ENCODE measurements around the gene SLC5A2.
"Not testable (repeated sequence)": the region's sequence is repeated elsewhere in the genome, so short reads cannot be mapped to it uniquely, and the experiment has no call there.

Gene SLC5A2

DNA sequence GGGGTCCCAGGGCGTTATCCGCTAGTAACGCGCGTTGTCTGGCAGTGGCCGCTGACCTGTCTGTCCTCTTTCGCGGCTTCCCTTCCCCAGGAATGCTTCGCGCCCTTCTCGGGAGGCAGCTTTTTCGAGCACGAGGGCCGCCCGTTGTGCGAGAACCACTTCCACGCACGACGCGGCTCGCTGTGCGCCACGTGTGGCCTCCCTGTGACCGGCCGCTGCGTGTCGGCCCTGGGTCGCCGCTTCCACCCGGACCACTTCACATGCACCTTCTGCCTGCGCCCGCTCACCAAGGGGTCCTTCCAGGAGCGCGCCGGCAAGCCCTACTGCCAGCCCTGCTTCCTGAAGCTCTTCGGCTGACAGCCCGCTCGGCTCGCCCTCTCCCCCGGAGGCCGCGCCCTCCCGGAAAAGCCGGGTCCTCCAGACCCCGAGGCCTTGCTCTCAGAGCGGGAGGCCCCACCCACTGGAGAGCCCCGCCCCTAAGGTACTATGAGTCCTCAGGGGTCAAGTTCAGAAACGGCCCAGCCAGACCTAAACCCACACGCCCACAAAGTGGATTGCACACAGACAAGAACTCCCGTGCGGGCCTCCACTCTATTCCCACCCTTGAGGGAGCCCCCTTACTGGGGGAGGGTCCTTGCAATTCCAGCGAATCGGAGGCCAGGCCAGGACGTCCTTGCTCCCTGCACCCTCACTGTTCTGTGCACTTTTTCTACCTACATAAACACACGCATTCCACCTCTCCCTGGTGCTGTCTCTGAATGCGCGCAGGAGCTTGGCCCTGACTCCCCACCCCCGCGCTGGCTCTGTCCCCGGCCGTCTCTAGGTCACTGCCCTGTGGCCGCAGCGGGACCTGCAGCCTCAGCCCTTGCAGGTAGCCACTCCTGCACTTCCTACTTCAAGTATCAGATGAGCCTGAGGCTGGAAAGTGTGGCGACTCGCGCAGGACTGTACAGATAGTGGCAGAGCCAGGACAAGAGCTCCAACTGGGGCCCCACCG lies 5.4 kb upstream of the SLC5A2 start:
- DNase-seq, result no peak

DNA sequence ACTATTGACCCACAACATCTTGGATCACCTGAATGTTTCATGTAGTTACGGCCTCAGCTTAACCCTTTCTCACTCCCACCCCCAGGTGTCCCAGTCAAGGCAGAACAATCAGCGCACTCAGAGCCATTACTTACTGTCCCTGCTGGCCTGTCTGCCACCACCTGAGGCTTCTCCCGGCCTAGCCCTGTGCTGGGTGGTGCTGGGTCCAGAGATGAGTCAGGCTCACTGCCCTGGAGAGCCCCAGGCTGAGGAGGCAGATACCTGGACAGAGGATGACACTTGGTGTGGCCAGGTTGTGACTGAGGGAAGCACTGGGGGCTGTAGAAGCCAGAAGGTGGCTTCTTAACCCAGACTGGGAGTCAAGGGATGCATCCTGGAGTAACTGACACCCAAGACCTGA lies 4.0 kb upstream of the SLC5A2 start:
- no peak for DNase-seq

DNA sequence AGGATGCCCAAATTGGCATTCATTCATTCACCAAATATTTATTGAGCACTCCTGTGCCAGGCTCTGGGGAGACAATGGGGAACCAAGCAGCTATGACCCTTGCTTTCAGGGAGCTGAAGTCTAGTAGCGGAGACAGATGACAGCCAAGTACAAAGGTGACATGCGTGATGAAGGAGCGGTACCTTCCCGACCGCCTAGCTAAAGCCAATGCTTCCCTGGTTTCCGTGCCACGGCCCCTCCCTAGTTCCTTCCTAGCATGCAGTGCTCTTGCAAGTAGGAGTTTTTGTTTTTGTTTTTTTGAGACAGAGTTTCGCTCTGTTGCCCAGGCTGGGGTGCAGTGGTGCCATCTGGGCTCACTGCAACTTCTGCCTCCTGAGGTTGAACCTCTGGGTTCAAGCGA lies 3.2 kb upstream of the SLC5A2 start:
- DNase-seq, result no peak

DNA sequence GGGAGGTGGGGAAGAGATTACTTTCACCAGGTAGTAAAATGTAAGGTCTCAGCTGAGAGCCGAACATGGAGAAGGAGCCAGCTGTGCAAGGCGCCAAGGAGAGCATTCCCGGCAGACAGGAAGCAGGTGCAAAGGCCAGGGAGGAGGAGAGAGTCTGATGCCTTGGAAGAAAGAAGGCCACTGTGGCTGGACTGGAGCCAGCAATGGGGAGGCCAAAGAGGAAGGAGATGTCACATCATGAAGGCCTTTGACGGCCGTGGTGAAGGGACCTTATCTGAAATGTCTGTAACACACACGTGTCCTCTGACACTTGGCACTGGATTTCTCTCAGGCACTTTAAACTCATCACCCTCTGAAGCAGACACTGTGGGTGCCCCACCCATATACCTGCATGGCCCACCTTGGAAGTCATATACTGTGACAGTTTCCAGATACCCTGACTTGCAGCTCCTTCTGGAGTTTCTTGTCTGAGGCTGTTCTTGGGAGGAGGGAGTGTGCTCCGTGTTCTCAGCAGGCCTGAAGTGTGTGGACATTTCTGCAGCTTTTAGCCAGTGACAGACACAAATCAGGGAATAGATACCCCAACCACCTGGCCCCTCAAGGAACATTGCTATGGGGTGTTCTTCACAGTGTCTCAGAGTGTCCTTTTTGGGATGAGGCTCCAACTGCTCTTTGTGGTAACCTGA lies 1.9 kb upstream of the SLC5A2 start:
- DNase-seq, result no peak

DNA sequence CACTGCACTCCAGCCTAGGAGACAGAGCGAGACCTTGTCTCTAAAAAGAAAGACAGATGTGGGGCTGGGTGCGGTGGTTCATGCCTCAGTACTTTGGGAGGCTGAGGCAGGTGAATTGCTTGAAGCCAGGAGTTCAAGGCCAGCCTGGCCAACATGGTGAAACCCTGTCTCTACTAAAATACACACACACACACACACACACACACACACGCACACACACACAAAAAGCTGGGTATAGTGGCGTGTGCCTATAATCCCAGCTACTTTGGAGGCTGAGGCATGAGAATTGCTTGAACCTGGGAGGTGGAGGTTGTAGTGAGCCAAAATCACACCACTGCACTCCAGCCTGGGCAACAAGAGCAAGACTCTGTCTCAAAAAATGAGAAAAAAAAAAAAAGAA lies 1.1 kb downstream of the SLC5A2 start:
- DNase-seq, result not testable (repeated sequence)

DNA sequence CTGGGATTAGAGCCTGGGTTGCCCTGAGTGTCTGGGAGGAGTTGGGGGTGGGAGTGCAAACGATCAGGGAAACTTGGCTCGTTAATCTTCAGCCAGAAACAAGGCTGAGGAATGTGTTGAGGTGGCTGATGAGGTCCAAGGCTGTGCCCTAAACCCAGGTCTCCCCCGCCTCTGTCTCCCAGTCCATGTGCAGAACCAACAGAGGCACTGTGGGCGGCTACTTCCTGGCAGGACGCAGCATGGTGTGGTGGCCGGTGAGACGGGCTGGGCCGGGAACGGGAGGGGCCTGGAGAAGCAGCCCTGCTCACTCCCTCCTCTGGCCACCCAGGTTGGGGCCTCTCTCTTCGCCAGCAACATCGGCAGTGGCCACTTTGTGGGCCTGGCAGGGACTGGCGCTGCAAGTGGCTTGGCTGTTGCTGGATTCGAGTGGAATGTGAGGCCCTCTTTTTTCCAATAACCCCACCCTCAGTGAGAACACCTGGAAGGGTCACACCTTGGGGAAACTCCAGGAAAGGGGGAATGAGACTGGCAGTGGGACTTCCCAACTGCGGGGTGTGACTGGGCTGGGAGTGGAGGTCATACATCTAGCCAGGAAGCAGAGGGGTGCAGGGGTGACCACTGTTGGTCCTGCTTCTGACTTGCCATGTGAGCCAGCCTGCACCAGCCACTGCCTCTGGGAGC lies 1.7 kb downstream of the SLC5A2 start:
- DNase-seq, result no peak

DNA sequence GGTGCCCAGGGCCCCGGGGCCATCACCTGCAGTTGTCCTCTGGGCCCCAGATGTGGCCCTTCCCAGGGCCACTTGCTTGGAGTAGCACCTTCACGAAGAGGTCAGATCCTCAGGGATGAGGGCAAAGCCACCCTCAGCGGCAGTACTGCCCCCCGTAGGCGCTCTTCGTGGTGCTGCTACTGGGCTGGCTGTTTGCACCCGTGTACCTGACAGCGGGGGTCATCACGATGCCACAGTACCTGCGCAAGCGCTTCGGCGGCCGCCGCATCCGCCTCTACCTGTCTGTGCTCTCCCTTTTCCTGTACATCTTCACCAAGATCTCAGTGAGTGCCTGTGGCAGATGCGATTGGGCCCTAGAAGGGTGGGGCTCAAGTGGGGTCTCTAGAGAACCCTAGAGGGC lies 2.6 kb downstream of the SLC5A2 start:
- DNase-seq, result no peak

DNA sequence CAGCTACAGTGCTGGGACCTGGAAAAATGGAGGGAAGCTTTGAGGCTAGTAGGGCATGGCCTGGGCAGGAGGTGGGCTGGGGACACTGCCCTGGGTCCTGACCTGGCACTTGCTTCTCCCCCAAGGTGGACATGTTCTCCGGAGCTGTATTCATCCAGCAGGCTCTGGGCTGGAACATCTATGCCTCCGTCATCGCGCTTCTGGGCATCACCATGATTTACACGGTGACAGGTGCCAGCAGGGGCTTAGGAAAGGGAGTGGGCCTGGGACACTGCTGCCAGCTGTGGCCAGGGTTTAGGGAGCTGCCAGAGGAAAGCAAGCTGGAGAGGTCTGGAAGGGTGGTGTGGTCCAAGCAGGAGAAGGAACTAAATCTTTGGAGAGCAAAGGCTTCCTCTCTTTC lies 3.1 kb downstream of the SLC5A2 start:
- DNase-seq, result no peak

DNA sequence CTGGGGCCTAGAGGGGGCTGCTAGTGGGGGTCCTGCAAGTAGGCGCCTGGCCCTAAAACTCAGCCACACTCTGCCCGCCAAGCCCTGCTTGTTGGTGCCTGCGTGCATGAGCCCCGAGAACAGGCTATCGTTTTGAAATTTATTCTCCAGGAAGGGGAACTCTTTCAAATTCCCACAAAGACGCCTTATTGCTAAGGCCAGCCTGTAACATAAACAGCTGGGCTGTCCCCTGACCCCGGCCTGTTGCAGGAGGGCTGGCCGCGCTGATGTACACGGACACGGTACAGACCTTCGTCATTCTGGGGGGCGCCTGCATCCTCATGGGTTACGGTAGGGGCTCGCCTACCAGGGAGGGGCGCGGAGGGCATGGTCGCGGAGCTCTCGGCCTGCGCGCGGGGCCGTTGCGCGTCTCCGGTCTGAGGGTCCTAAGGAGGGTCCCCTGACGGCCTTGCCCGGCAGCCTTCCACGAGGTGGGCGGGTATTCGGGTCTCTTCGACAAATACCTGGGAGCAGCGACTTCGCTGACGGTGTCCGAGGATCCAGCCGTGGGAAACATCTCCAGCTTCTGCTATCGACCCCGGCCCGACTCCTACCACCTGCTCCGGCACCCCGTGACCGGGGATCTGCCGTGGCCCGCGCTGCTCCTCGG lies 4.3 kb downstream of the SLC5A2 start:
- DNase-seq, result no peak

DNA sequence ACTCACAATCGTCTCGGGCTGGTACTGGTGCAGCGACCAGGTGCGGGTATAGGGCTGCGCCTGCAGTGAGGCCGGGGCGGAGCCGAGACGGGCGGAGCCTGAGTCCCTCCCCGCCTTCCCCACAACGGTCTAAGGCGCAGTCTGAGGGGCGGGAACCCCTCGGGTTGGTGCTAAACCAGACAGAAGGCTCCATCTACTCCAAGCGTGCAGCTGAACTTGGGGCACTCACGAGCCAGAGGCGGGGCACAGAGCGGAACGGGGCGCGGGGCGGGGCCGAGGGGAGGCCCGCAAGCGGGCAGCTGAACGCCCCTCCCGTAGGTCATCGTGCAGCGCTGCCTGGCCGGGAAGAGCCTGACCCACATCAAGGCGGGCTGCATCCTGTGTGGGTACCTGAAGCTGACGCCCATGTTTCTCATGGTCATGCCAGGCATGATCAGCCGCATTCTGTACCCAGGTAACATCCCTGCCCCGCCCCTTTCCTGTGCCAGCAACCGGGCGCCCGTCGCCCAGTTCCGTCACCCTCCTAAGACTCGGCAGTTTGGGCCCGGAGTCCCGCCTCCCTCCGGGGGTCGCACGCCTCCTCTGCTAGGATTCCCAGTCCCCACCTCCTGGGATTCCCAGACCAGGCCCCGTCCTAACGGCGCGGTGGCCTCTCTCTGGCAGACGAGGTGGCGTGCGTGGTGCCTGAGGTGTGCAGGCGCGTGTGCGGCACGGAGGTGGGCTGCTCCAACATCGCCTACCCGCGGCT lies 5.0 kb downstream of the SLC5A2 start:
- DNase-seq, result peak; percentile 86

DNA sequence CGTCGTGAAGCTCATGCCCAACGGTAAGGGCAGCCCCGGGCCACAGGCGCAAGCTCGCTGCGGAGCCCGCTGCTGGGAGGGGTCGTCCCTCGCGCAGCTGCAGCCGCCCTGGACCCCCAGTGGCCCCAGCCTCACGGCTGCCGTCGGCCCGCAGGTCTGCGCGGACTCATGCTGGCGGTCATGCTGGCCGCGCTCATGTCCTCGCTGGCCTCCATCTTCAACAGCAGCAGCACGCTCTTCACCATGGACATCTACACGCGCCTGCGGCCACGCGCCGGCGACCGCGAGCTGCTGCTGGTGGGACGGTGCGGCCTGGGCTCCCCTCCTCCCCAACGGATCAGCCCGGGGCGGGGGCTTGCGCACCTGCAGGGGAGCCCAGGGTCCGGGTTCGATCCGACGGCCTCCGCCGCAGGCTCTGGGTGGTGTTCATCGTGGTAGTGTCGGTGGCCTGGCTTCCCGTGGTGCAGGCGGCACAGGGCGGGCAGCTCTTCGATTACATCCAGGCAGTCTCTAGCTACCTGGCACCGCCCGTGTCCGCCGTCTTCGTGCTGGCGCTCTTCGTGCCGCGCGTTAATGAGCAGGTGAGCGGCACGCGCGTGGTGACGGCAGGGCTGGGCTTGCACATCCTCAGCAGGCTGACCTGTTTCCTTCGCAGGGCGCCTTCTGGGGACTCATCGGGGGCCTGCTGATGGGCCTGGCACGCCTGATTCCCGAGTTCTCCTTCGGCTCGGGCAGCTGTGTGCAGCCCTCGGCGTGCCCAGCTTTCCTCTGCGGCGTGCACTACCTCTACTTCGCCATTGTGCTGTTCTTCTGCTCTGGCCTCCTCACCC lies 5.8 kb downstream of the SLC5A2 start:
- no peak for DNase-seq

DNA sequence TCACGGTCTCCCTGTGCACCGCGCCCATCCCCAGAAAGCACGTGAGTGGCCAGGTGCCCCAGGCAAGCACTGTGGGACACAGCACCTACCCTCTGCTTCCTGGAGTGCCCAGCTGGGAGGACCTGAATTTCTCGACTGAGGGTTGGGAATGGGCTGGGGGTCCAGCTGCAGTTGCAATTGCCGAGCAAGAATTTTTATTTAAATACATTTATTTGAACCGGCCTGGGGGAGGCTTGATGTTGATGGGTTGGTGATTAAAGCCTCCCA lies 6.3 kb downstream of the SLC5A2 start:
- no peak for DNase-seq

DNA sequence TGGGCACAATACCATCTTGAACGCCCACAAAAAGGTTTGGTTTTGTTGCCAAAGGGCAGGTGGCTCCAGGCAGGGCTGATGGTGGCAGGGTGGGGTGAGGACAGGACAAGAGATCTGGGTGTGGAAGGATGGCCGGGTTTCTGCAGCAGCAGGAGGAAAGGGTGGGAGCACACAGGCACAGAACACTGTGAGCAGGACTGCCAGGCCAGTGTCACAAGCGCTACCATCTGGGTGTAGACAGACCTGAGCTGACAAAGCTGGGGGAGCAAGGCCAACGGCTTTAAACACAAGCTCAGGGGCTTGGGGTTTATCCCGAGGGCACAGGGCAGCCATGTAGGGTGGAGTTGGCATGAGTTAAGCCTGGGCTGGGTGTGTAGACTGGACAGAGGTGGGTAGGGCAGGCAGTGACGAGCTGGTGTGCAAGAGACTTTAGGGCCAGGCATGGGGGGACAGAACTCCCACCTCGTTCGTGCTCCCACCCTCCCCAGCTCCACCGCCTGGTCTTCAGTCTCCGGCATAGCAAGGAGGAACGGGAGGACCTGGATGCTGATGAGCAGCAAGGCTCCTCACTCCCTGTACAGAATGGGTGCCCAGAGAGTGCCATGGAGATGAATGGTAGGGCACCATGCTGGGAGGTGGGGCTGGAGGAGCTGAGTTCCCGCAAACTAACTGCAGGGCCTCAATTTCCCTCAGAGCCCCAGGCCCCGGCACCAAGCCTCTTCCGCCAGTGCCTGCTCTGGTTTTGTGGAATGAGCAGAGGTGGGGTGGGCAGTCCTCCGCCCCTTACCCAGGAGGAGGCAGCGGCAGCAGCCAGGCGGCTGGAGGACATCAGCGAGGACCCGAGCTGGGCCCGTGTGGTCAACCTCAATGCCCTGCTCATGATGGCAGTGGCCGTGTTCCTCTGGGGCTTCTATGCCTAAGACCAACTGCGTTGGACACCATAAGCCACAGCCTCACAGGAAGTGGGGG lies 7.0 kb downstream of the SLC5A2 start:
- DNase-seq, result no peak

DNA sequence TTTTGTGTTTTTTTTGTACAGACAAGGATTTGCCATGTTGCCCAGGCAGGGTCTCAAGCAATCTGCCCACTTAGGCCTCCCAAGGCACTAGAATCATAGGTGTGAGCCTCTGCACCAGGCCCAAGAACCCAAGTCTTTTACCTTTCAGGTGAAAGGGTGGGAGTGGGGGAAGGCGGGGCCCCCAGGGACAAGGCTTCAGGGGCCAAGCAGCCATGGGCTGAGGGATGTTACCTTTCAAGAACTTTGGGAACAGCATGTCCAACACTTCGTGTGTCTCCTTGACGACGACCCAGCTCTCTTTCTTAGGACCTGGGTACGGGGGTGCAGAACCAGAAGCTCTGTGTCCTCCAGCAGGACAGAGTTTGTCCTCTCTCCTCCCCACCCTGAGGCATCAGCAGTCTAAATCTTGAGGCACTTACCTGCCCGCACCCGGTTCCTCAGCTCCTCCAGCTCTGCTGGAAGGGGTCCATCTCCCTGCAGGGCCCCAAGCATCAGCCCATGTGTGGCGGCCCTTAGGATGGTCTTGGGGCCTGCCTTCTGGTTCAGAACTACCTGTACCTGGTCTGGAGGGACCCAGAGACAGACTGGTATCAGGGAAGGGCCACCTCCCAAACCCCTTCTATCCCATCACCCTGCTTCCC lies 9.0 kb downstream of the SLC5A2 start:
- DNase-seq, result no peak

DNA sequence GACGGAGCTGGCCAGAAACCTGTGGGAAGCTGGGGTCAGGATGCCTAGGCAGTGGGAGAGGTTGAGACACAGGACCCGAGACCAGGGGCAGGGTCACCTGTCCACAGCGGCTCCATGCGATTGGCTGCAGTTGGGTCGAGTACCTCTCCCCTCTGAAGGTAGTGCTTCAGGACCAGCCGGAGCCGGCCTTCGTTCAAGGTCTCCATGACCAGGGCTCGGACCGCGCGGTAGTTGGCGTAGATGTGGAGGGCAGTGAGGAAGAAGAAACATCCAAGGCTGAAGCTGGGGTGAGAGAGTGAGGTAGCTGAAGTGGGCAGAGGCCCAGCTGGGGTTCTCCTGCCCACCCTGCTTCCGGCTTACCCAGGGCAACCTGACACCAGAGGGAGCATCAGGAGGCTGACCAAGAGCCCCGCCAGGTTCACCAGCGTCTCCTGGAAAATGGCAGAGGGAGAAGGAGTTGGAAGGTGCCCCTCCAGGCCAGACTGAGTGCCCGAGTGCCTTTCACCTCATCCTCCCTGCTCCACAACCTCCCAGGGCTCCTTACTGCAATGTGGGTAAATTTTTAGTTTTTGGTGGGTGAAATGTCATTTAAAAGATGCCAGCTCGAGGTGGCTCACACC lies 10.7 kb downstream of the SLC5A2 start:
- no peak for DNase-seq

DNA sequence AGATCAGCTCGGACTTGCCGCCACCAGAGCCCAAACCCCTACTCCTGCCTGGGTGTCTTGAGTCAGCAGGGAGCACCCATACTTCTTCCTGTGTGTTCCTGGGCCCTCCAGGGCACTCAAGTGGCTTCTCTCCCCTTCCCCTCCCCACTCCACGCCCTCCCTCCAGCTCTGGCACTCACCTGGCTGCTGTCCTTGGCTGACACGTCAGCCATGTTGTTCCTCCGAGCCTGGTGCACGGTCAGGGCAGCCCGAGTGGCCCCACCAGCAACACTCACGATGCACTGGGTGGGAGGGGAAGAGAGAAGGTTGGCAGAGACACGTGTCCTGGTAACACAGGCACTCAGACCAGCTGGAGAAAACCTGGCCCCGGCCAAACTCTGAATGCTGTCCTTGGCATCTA lies 13.7 kb downstream of the SLC5A2 start:
- DNase-seq, result no peak

DNA sequence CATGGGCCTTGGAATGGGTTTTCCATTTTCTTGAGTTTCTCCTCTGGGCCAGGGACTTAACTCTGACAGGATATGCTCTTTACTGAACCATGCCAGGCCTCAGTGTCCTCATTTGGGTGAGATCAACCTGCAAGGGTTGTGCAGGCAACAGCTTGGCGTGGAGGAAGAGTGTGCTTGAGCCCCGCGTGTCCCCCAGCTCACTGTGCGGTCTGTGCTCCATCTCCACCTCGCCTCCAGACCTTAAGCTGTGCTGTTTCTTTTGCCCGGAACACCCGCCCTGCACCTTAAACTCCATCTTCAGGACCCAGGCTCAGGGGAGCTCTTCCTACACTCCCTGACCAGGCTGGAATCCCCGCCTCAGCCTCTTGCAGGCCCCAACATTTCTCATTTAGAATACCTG lies 15.6 kb downstream of the SLC5A2 start:
- DNase-seq, result no peak

DNA sequence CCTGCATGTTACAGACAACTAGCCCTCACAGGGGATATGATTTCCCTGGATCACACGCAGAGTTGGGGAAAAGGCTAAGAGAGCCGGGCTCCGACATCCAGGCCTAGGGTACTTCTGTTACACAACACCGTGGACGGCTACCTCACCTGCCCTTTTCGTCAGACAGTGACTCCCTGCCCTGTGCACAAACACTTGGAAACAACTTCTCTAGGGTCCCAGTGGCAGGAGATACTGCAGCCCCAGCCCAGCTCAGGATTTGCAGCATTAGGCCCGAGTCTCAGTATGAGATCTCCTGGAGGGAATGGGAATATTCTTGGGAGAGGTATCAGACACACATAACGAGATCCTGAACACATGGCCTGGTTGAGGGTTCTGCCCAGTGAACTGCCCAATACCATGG lies 17.0 kb downstream of the SLC5A2 start:
- no peak for DNase-seq

DNA sequence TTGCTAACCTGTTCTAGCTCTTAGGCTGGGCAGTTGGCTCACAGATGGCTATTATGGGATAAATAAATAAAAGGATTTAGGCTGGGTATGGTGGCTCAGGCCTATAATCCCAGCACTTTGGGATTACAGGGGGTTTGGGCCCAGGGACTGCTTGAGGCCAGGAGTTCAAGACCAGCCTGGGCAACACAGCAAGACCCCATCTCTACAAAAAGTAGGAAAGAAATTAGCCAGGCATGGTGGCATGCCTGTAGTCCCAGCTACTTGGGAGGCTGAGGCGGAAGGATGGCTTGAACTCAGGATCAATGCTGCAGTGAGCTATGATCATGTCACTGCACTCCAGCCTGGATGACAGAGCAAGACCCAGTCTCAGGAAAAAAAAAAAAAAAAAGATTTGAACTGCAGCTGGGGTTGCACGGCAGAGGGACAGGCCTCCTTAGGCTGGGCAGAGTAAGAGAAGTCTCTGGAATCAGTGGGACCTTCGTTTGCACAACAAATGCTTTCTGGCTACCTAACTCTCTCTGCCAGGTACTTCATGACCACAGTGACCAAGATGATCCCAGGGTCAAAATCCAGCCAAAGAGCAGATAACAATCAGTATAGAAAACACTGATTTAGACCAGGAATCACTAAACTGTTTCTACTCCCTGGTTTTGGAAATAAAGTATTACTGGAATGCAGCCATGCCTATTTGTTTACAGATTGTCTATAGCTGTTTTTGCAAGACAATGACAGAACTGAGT lies 18.5 kb downstream of the SLC5A2 start:
- no peak for DNase-seq
